ENCODE data around the gene RAX. TPM values are rescaled to one million over a fixed set of nuclear protein-coding genes. Genes with fewer than 3 reads are reported as not detected.

The RAX gene
- total RNA-seq: not detected in 2 replicates

GRCh38 chr18:59272891-59273758 lies at the start of gene RAX:
RAX (minus strand) TSS chr18:59273454; CDS start chr18:59273206, 248 bp downstream.
- POLR2A ChIA-PET: interaction anchor here (0.5 kb wide), 1 partner anchor 131 kb away, joined by 5 read pairs; no protein-coding TSS in a partner anchor
- no peak within 1 kb of the TSS for H3K4me3 Mint-ChIP-seq
- ATAC-seq (ENCODE audit: low read depth) (peak; percentile 59), DNase-seq (no peak)
- CTCF ChIA-PET: no interaction called here
- peaks cover 27% of the 10 kb centered on the region for H3K4me1 Mint-ChIP-seq
- peaks cover 68% of the 10 kb centered on the region for H3K27me3 Mint-ChIP-seq
- no peak within 1 kb of the TSS for H3K27ac Mint-ChIP-seq
- TF ChIP-seq, protein P1, sequence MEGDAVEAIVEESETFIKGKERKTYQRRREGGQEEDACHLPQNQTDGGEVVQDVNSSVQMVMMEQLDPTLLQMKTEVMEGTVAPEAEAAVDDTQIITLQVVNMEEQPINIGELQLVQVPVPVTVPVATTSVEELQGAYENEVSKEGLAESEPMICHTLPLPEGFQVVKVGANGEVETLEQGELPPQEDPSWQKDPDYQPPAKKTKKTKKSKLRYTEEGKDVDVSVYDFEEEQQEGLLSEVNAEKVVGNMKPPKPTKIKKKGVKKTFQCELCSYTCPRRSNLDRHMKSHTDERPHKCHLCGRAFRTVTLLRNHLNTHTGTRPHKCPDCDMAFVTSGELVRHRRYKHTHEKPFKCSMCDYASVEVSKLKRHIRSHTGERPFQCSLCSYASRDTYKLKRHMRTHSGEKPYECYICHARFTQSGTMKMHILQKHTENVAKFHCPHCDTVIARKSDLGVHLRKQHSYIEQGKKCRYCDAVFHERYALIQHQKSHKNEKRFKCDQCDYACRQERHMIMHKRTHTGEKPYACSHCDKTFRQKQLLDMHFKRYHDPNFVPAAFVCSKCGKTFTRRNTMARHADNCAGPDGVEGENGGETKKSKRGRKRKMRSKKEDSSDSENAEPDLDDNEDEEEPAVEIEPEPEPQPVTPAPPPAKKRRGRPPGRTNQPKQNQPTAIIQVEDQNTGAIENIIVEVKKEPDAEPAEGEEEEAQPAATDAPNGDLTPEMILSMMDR (IDR thresholded peaks at IDR 0.05): no peak
- no peaks in the 10 kb centered on the region for H3K36me3 Mint-ChIP-seq (ENCODE audit: low read depth)
- intact Hi-C loops (cut with micrococcal nuclease): loop anchor here (5.0 kb wide), 1 partner anchor 1846 kb away; no protein-coding TSS in a partner anchor
- H3K9me3 Mint-ChIP-seq: no peaks in the 10 kb centered on the region

DNA sequence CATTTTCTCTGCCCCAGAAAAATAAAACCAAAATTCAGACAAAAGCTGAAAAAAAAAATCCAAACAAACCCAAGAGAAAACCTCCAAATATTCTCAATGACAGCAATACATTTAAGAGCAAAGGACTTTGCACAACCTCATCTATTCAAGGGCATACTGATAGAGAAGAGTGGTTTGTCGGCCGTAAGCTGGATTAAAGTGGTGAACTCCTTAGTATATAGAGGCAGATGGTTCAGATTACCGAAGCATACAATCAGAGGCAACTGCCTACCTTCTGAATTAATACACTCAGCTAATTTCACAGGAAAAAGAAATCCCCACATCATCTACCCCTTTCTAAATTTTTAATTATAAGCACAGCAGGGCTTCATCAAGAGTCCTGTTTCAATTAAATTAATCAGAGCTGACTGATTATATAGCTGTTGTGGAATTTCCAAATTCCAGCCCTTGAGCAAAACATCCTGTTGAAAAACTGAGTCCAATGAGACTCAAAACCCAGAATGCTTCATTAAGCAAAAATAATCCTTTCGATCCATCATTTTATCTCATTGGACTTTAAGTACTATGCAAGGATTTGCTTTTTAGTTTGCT lies 45.3 kb upstream of the RAX start, which contains the start of gene CPLX4:
CPLX4 (minus strand) TSS at position 190 of the 591 bp plus-strand sequence; CDS start at position 3, 187 bp downstream.
- DNase-seq: no peak
- intact Hi-C loops (cut with micrococcal nuclease): no loop called here
- TF ChIP-seq, protein P1 (IDR thresholded peaks at IDR 0.05): no peak
- Mint-ChIP-seq H3K4me1 (no peaks in the 10 kb centered on the region), H3K27me3 (peaks cover 20% of the 10 kb centered on the region), H3K9me3 (no peaks in the 10 kb centered on the region), H3K36me3 (ENCODE audit: low read depth) (no peaks in the 10 kb centered on the region), H3K27ac (no peak within 1 kb of the TSS), H3K4me3 (no peak within 1 kb of the TSS)
- ChIA-PET POLR2A (no interaction called here), CTCF (no interaction called here)
- ATAC-seq (ENCODE audit: low read depth): no peak

GRCh38 chr18:59311631-59312030 lies 38.4 kb upstream of the RAX start:
- Mint-ChIP-seq H3K27me3 (peaks cover 25% of the 10 kb centered on the region), H3K36me3 (ENCODE audit: low read depth) (no peaks in the 10 kb centered on the region), H3K4me3 (no peak overlapping the region), H3K4me1 (peaks cover 6% of the 10 kb centered on the region), H3K27ac (no peak overlapping the region), H3K9me3 (no peaks in the 10 kb centered on the region)
- CTCF ChIA-PET: interaction anchor here (5.3 kb wide), 1 partner anchor 91 kb away, joined by 62 read pairs; no protein-coding TSS in a partner anchor
- intact Hi-C loops (cut with micrococcal nuclease): no loop called here
- ATAC-seq (ENCODE audit: low read depth): no peak
- DNase-seq: no peak
- TF ChIP-seq, protein P1 (IDR thresholded peaks at IDR 0.05): no peak
- POLR2A ChIA-PET: no interaction called here

- no peak for DNase-seq
Observed at GRCh38 chr18:59308938-59309260, 35.6 kb upstream of the RAX start.

More at GRCh38 chr18:59308938-59309260, 35.6 kb upstream of the RAX start:
- CTCF ChIA-PET: interaction anchor here (0.7 to 5.3 kb wide), 2 partner anchors 53 to 94 kb away, joined by 4 to 62 read pairs; no protein-coding TSS in a partner anchor
- intact Hi-C loops (cut with micrococcal nuclease): loop anchor here (1.0 to 5.0 kb wide), 4 partner anchors 50 to 513 kb away; partner anchors contain the start of gene LMAN1
- Mint-ChIP-seq H3K4me3 (peak overlapping the region; percentile 52), H3K9me3 (no peaks in the 10 kb centered on the region), H3K36me3 (ENCODE audit: low read depth) (no peaks in the 10 kb centered on the region), H3K4me1 (peaks cover 6% of the 10 kb centered on the region), H3K27me3 (peaks cover 31% of the 10 kb centered on the region), H3K27ac (no peak overlapping the region)
- POLR2A ChIA-PET: no interaction called here
- ATAC-seq (ENCODE audit: low read depth): no peak
- TF ChIP-seq, protein P1 (IDR thresholded peaks at IDR 0.05): no peak
